ENCODE measurements around the gene HNRNPAB. TPM values are rescaled to one million over a fixed set of nuclear protein-coding genes. Genes with fewer than 3 reads are reported as not detected.

HNRNPAB gene
- total and polyA plus RNA-seq, 9 of the 15 experiments (the other 6 are each of a cell fraction or from before 2014, with no cell fraction given), result 34.6 to 425 (median 236) TPM

DNA sequence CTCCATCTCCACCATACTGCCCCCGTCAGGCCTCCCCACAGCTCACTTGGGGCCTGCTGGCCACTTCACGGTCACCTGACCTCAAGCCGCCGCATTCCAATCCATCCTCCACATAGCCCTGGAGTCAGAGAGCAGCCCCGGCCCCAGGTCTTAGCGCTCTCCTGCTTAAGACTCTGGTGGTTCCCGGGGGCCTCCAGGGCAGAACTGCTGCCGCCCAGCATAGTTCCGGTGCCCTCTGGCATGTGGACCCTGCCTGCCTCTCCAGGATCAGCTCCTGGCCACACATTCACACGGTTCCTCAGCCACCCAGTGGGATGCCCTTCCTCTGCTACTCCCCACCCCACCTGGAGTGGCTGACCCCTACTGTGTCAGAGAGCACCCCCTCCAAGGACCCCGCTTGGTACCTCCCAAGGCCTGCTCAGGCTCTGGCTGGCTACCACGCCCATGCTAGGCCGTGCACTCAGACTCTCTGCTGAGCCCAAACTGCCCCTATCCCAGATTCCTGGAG is 19.5 kb downstream of the HNRNPAB start:
- Histone ChIP-seq H3K4me1 (replicated peaks in 1 of 2; ENCODE audit: control insufficient read depth in 2 of 2, insufficient read depth in 2 of 2, low read length in 2 of 2) (peaks cover 10 to 20% of the 10 kb centered on the region in 2 experiments; a peak in 3 of 5 replicates), H4K20me1 (replicated peaks; ENCODE audit: control insufficient read depth, insufficient read depth, low read length) (peaks cover 9% of the 10 kb centered on the region), H3K79me2 (ENCODE audit: control insufficient read depth, insufficient read depth, low read length) (peaks cover 5% of the 10 kb centered on the region; the same call in 1 of the 3 replicates), H3K9me1 (ENCODE audit: control insufficient read depth, insufficient read depth, low read length) (peaks cover 5% of the 10 kb centered on the region), H3K27me3 (ENCODE audit: control insufficient read depth in 2 of 2, insufficient read depth in 2 of 2, low read length in 2 of 2) (no peaks in the 10 kb centered on the region), H2AFZ (ENCODE audit: low read depth, low read length) (no peak overlapping the region), H3K9me3 (replicated peaks; ENCODE audit: control insufficient read depth, insufficient read depth, low read depth, low read length) (no peaks in the 10 kb centered on the region), H3K36me3 (ENCODE audit: control insufficient read depth, insufficient read depth, low read length) (peaks cover 81% of the 10 kb centered on the region), H3K4me3 (no peak overlapping the region), H3K9ac (ENCODE audit: insufficient read depth in 1 of 2, low read depth in 2 of 2, low read length in 2 of 2) (peak overlapping the region in 1 of 2 experiments; percentile 77; a peak in 2 of 4 replicates), H3K27ac (ENCODE audit: extremely low read depth, low read depth, low read length) (no peak overlapping the region), H3K4me2 (ENCODE audit: insufficient read depth, low read length) (no peak overlapping the region)
- ChIA-PET POLR2A (interaction anchor here (0.6 to 13.2 kb wide), 4 partner anchors 8 to 1850 kb away, joined by 3 to 162 read pairs (median 4); partner anchors contain the start of genes HNRNPAB and PHYKPL), CTCF (ENCODE audit: low intra/inter-chr PET ratio) (no interaction called here)
- intact Hi-C loops (cut with micrococcal nuclease) (no loop called here), in situ Hi-C loops (cut with MboI) (no loop called here)
- FAIRE-seq (no peak), DNase-seq (ENCODE audit: extremely low read depth in 1 of 4, low spot score in 3 of 4) (no peak), ATAC-seq (peak; percentile 38)
- BruUV-seq (replicated peaks), result no TSS peak
- 90% methylated on average over 13 of the region's 13 CpGs for WGBS (ENCODE audit: insufficient coverage, low coverage, missing lambda C conversion rate)
- no peak for TF ChIP-seq TAF15 (IDR thresholded peaks at IDR 0.05; ENCODE audit: low read depth, low read length)
- TF ChIP-seq, protein P1, sequence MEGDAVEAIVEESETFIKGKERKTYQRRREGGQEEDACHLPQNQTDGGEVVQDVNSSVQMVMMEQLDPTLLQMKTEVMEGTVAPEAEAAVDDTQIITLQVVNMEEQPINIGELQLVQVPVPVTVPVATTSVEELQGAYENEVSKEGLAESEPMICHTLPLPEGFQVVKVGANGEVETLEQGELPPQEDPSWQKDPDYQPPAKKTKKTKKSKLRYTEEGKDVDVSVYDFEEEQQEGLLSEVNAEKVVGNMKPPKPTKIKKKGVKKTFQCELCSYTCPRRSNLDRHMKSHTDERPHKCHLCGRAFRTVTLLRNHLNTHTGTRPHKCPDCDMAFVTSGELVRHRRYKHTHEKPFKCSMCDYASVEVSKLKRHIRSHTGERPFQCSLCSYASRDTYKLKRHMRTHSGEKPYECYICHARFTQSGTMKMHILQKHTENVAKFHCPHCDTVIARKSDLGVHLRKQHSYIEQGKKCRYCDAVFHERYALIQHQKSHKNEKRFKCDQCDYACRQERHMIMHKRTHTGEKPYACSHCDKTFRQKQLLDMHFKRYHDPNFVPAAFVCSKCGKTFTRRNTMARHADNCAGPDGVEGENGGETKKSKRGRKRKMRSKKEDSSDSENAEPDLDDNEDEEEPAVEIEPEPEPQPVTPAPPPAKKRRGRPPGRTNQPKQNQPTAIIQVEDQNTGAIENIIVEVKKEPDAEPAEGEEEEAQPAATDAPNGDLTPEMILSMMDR (IDR thresholded peaks at IDR 0.05 in 2 of 3, conservative IDR thresholded peaks at IDR 0.05 in 1 of 3; ENCODE audit: insufficient read depth in 2 of 3, low read depth in 1 of 3, low read length in 3 of 3), result no peak
- TF ChIP-seq SMARCC2 (IDR thresholded peaks at IDR 0.05; ENCODE audit: low read depth), result no peak
- TF ChIP-seq, protein P2, sequence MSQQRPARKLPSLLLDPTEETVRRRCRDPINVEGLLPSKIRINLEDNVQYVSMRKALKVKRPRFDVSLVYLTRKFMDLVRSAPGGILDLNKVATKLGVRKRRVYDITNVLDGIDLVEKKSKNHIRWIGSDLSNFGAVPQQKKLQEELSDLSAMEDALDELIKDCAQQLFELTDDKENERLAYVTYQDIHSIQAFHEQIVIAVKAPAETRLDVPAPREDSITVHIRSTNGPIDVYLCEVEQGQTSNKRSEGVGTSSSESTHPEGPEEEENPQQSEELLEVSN (IDR thresholded peaks at IDR 0.05; ENCODE audit: borderline replicate concordance in 1 of 2, extremely low read depth in 1 of 2, insufficient read depth in 1 of 2, insufficient read length in 1 of 2, low read depth in 1 of 2, low read length in 1 of 2, poor library complexity in 1 of 2, severe bottlenecking in 1 of 2), result no peak
- TF ChIP-seq, protein P3, sequence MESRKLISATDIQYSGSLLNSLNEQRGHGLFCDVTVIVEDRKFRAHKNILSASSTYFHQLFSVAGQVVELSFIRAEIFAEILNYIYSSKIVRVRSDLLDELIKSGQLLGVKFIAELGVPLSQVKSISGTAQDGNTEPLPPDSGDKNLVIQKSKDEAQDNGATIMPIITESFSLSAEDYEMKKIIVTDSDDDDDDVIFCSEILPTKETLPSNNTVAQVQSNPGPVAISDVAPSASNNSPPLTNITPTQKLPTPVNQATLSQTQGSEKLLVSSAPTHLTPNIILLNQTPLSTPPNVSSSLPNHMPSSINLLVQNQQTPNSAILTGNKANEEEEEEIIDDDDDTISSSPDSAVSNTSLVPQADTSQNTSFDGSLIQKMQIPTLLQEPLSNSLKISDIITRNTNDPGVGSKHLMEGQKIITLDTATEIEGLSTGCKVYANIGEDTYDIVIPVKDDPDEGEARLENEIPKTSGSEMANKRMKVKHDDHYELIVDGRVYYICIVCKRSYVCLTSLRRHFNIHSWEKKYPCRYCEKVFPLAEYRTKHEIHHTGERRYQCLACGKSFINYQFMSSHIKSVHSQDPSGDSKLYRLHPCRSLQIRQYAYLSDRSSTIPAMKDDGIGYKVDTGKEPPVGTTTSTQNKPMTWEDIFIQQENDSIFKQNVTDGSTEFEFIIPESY (CRISPR knock-in tag; IDR thresholded peaks at IDR 0.05), result peak; percentile 96
- TF ChIP-seq RBFOX2 (IDR thresholded peaks at IDR 0.05; ENCODE audit: low read depth, low read length), result peak; percentile 50
- TF ChIP-seq, protein P4, sequence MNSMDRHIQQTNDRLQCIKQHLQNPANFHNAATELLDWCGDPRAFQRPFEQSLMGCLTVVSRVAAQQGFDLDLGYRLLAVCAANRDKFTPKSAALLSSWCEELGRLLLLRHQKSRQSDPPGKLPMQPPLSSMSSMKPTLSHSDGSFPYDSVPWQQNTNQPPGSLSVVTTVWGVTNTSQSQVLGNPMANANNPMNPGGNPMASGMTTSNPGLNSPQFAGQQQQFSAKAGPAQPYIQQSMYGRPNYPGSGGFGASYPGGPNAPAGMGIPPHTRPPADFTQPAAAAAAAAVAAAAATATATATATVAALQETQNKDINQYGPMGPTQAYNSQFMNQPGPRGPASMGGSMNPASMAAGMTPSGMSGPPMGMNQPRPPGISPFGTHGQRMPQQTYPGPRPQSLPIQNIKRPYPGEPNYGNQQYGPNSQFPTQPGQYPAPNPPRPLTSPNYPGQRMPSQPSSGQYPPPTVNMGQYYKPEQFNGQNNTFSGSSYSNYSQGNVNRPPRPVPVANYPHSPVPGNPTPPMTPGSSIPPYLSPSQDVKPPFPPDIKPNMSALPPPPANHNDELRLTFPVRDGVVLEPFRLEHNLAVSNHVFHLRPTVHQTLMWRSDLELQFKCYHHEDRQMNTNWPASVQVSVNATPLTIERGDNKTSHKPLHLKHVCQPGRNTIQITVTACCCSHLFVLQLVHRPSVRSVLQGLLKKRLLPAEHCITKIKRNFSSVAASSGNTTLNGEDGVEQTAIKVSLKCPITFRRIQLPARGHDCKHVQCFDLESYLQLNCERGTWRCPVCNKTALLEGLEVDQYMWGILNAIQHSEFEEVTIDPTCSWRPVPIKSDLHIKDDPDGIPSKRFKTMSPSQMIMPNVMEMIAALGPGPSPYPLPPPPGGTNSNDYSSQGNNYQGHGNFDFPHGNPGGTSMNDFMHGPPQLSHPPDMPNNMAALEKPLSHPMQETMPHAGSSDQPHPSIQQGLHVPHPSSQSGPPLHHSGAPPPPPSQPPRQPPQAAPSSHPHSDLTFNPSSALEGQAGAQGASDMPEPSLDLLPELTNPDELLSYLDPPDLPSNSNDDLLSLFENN (IDR thresholded peaks at IDR 0.05; ENCODE audit: low read depth in 2 of 2, low read length in 2 of 2), result no peak
- TF ChIP-seq NFXL1 (CRISPR knock-in tag; IDR thresholded peaks at IDR 0.05), result no peak
- TF ChIP-seq ZNF124 (CRISPR knock-in tag; IDR thresholded peaks at IDR 0.05), result no peak
- TF ChIP-seq FOSL1 (tag; conservative IDR thresholded peaks at IDR 0.05), result no peak
- TF ChIP-seq, protein P5, sequence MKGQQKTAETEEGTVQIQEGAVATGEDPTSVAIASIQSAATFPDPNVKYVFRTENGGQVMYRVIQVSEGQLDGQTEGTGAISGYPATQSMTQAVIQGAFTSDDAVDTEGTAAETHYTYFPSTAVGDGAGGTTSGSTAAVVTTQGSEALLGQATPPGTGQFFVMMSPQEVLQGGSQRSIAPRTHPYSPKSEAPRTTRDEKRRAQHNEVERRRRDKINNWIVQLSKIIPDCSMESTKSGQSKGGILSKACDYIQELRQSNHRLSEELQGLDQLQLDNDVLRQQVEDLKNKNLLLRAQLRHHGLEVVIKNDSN (CRISPR knock-in tag; IDR thresholded peaks at IDR 0.05), result 0 out of 2 replicates have a peak, but pooled peaks have one; percentile 25

All from K562 (cell line).